ENCODE measurements around the gene TBXT. TPM values are rescaled to one million over a fixed set of nuclear protein-coding genes. Genes with fewer than 3 reads are reported as not detected.
"Not testable (repeated sequence)": the region's sequence is repeated elsewhere in the genome, so short reads cannot be mapped to it uniquely, and the experiment has no call there.

Gene TBXT
- total RNA-seq, 2 donors from 2014 or later, result not detected

DNA sequence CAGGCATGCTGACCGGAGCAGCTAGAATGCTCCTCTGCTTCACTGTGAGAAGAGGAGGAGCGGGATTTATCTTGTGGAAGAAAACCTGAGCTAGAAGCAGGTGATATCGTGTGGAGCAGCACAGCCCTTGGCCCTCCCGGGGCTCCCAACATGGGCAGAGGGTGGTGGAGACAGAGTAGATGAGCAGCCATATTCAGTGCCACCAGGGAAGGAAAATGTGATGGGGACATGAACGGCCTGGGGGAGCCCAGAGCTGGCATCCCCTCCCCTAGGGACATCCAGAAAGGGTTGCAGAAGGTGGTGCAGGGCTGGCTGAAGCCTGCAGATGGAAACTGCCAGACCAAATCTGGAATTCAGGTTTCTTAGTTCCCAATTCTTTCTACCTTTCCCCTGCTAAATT is 24.9 kb upstream of the TBXT start:
- H3K4me1 Mint-ChIP-seq (ENCODE audit: low read depth in 2 of 2), result no peaks in the 10 kb centered on the region
- DNase-seq (ENCODE audit: low spot score), result no peak
- peaks cover 4 to 7% of the 10 kb centered on the region in 2 donors for H3K27me3 Mint-ChIP-seq

GRCh38 chr6:166192136-166192535 is 24.5 kb upstream of the TBXT start:
- Mint-ChIP-seq H3K36me3 (no peaks in the 10 kb centered on the region), H3K27me3 (peaks cover 4 to 7% of the 10 kb centered on the region in 2 donors), H3K4me1 (ENCODE audit: low read depth in 2 of 2) (no peaks in the 10 kb centered on the region), H3K9me3 (no peaks in the 10 kb centered on the region), H3K4me3 (no peak overlapping the region), H3K27ac (no peak overlapping the region)
- peak; percentile 56 for DNase-seq (ENCODE audit: low spot score)
- no peak for ATAC-seq

More for the DNA sequence above, 24.9 kb upstream of the TBXT start:
- Mint-ChIP-seq H3K36me3 (no peaks in the 10 kb centered on the region), H3K4me3 (no peak overlapping the region), H3K27ac (no peak overlapping the region), H3K9me3 (no peaks in the 10 kb centered on the region)
- no peak for ATAC-seq

DNA sequence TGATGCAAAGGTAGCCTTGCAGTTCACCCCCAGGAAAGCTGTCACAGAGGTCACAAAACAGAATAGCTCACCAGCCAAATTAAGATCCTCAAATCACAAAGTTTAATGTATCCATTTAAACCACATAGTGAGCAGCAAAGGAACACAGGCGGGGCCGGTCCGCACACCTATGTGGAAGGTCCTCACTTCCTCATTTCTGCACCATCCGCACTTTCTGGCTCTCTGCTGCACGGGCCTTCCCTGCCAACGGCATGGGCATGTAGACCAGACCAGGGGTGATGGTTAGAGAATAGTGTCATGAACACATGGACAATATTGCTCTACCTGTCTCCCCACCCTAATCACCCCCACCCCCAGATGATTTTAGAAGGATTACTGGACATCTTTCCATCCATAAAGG is 12.1 kb upstream of the TBXT start:
- no peak overlapping the region for H3K4me3 Mint-ChIP-seq
- no peaks in the 10 kb centered on the region for H3K36me3 Mint-ChIP-seq
- no peaks in the 10 kb centered on the region for H3K4me1 Mint-ChIP-seq (ENCODE audit: low read depth in 2 of 2)
- DNase-seq (ENCODE audit: low spot score), result no peak
- peak in 1 of 2 donors; percentile 43 for ATAC-seq
- no peaks in the 10 kb centered on the region for H3K9me3 Mint-ChIP-seq
- no peak overlapping the region for H3K27ac Mint-ChIP-seq
- H3K27me3 Mint-ChIP-seq, result peaks cover 21 to 26% of the 10 kb centered on the region in 2 donors

GRCh38 chr6:166176106-166176505 is 8.5 kb upstream of the TBXT start:
- Mint-ChIP-seq H3K36me3 (no peaks in the 10 kb centered on the region), H3K4me3 (no peak overlapping the region), H3K27me3 (peaks cover 10 to 12% of the 10 kb centered on the region in 2 donors), H3K27ac (no peak overlapping the region), H3K9me3 (no peaks in the 10 kb centered on the region), H3K4me1 (ENCODE audit: low read depth in 2 of 2) (no peaks in the 10 kb centered on the region)
- DNase-seq (ENCODE audit: low spot score) (no peak), ATAC-seq (no peak)

DNA sequence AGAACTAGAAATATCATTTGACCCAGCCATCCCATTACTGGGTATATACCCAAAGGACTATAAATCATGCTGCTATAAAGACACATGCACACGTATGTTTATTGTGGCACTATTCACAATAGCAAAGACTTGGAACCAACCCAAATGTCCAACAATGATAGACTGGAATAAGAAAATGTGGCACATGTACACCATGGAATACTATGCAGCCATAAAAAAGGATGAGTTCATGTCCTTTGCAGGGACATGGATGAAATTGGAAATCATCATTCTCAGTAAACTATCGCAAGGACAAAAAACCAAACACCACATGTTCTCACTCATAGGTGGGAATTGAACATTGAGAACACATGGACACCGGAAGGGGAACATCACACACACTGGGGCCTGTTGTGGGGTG is 7.4 kb upstream of the TBXT start:
- ATAC-seq; H3K27ac Mint-ChIP-seq; H3K4me3 Mint-ChIP-seq; DNase-seq (ENCODE audit: low spot score); H3K9me3 Mint-ChIP-seq; H3K36me3 Mint-ChIP-seq; H3K4me1 Mint-ChIP-seq (ENCODE audit: low read depth in 2 of 2): not testable (repeated sequence)
- H3K27me3 Mint-ChIP-seq, result peaks cover 13% of the 10 kb centered on the region in 2 donors

DNA sequence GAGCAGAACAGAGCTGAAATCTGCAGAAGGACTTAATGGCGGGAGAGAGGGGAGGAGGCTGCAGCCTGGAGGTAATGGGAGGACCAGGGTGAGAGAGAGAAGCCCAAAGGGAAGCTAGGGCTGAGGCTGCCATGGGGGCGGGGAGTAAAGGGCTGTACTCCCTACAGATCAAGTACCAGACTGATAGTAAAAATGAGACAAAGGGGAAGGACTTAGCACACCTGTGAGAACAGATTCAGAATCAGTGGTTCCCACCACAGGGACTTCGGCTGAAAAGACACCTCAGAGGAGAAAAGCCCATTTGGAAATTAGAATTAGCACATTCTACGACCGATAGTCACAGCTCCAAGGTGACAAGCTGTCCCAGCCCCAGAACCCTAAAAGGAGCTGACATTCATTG is 6.4 kb upstream of the TBXT start:
- no peak for DNase-seq (ENCODE audit: low spot score)
- no peaks in the 10 kb centered on the region for H3K9me3 Mint-ChIP-seq
- no peaks in the 10 kb centered on the region for H3K36me3 Mint-ChIP-seq
- ATAC-seq, result no peak
- no peak overlapping the region for H3K4me3 Mint-ChIP-seq
- H3K4me1 Mint-ChIP-seq (ENCODE audit: low read depth in 2 of 2), result no peaks in the 10 kb centered on the region
- H3K27me3 Mint-ChIP-seq, result peaks cover 20 to 23% of the 10 kb centered on the region in 2 donors
- no peak overlapping the region for H3K27ac Mint-ChIP-seq

GRCh38 chr6:166173281-166173951 is 5.8 kb upstream of the TBXT start:
- H3K27ac Mint-ChIP-seq, result no peak overlapping the region
- no peak for ATAC-seq
- H3K27me3 Mint-ChIP-seq, result peaks cover 24 to 27% of the 10 kb centered on the region in 2 donors

GRCh38 chr6:166172546-166172945 is 4.9 kb upstream of the TBXT start:
- H3K4me3 Mint-ChIP-seq, result no peak overlapping the region
- no peaks in the 10 kb centered on the region for H3K9me3 Mint-ChIP-seq
- H3K36me3 Mint-ChIP-seq, result no peaks in the 10 kb centered on the region
- H3K27ac Mint-ChIP-seq, result no peak overlapping the region
- peaks cover 26 to 30% of the 10 kb centered on the region in 2 donors for H3K27me3 Mint-ChIP-seq
- peaks cover 5% of the 10 kb centered on the region in 2 donors for H3K4me1 Mint-ChIP-seq (ENCODE audit: low read depth in 2 of 2)
- ATAC-seq, result no peak
- no peak for DNase-seq (ENCODE audit: low spot score)

More at GRCh38 chr6:166173281-166173951, 5.8 kb upstream of the TBXT start:
- Mint-ChIP-seq H3K4me3 (no peak overlapping the region), H3K36me3 (no peaks in the 10 kb centered on the region), H3K9me3 (no peaks in the 10 kb centered on the region), H3K4me1 (ENCODE audit: low read depth in 2 of 2) (peaks cover 3% of the 10 kb centered on the region in 2 donors)
- no peak for DNase-seq (ENCODE audit: low spot score)

- Mint-ChIP-seq H3K27me3 (peaks cover 32 to 41% of the 10 kb centered on the region in 2 donors), H3K4me3 (no peak overlapping the region), H3K4me1 (ENCODE audit: low read depth in 2 of 2) (peaks cover 5% of the 10 kb centered on the region in 2 donors), H3K36me3 (no peaks in the 10 kb centered on the region), H3K27ac (no peak overlapping the region), H3K9me3 (no peaks in the 10 kb centered on the region)
- DNase-seq (ENCODE audit: low spot score), result no peak
- no peak for ATAC-seq
Measured at GRCh38 chr6:166169549-166170421, 2.1 kb upstream of the TBXT start.

- H3K36me3 Mint-ChIP-seq, result no peaks in the 10 kb centered on the region
- peak overlapping the region; percentile 28 for H3K4me3 Mint-ChIP-seq
- no peak overlapping the region for H3K27ac Mint-ChIP-seq
- ATAC-seq (no peak), DNase-seq (ENCODE audit: low spot score) (no peak)
- peaks cover 38 to 50% of the 10 kb centered on the region in 2 donors for H3K27me3 Mint-ChIP-seq
- no peaks in the 10 kb centered on the region for H3K9me3 Mint-ChIP-seq
- peaks cover 5% of the 10 kb centered on the region in 2 donors for H3K4me1 Mint-ChIP-seq (ENCODE audit: low read depth in 2 of 2)
Measured at GRCh38 chr6:166168616-166169548, 1.2 kb upstream of the TBXT start.

DNA sequence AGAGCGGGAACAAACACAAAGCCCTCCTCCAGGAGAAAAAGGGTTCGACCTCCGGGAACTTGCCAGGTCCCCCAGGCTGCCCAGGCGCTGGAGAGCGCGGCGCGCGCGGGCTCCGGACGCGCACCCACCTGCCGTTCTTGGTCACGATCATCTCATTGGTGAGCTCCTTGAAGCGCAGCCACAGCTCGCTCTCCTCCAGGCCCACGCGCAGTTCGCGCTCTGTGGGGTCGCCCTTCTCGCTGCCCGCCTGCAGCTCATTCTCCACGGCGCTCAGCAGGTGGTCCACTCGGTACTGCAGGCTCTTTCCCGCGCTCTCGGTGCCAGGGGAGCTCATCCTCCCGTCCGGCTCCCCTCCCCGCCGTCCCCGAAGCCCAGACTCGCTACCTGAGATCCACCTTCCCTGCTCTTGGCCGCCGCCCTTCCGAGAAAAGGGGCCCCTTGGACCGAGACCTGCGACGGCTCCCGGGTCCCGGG is 356 bp downstream of the TBXT start:
- Mint-ChIP-seq H3K27ac (no peak overlapping the region), H3K4me1 (ENCODE audit: low read depth in 2 of 2) (peaks cover 5% of the 10 kb centered on the region in 2 donors), H3K36me3 (no peaks in the 10 kb centered on the region), H3K4me3 (no peak overlapping the region), H3K27me3 (peaks cover 49 to 61% of the 10 kb centered on the region in 2 donors), H3K9me3 (no peaks in the 10 kb centered on the region)
- DNase-seq (ENCODE audit: low spot score) (no peak), ATAC-seq (no peak)

DNA sequence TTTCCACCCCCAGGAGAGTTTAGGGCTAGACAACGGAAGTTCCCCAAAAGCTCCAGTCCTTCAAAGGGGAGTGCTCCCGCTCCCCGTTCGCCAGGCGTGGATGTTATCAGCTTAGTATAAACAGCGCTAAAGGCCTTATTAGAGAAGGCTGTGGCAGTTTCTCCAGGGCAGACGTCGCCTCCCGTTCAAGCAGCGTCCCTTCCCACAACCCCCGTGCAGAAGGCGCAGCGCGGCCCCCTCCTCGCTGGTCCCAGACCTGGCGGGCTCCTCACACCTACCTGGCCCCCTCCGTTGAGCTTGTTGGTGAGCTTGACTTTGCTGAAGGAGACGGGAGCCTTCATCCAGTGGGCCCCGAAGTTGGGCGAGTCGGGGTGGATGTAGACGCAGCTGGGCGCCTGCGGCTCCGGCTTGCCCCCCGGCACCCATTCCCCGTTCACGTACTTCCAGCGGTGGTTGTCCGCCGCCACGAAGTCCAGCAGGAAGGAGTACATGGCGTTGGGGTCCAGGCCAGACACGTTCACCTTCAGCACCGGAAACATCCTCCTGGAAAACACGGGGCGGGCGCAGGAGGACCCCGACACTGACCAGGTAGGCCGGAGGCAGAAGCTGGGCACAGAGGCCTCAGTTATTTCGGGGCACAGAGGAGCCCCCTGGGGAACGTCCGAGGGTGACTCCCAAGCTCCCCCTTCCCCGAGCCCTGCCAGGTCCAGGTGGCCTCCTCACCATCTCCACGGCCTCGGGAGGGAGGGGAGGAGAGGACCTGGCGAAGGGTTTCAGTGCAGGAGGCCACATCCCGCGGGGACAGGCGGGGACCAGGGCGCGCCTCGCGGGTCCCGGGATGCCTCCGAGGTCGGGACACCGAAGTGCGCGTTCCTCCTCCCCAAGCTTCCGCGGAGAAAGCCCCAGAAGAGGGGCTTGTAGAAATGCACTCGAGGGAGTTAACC is 1.1 kb downstream of the TBXT start:
- Mint-ChIP-seq H3K27ac (no peak overlapping the region), H3K9me3 (no peaks in the 10 kb centered on the region), H3K4me1 (ENCODE audit: low read depth in 2 of 2) (peaks cover 5% of the 10 kb centered on the region in 2 donors), H3K27me3 (peaks cover 50 to 61% of the 10 kb centered on the region in 2 donors), H3K4me3 (no peak overlapping the region), H3K36me3 (no peaks in the 10 kb centered on the region)
- DNase-seq (ENCODE audit: low spot score), result no peak
- no peak for ATAC-seq

Data from natural killer cell treated with Interleukin-12 subunit alpha and Interleukin-12 subunit beta and Interleukin-15 and Interleukin-18, amount 100 ng/mL, for 72 hours (primary cell).